ENCODE data around the gene P3H4.

- TF ChIP-seq CTCF (IDR thresholded peaks at IDR 0.05; ENCODE audit: insufficient read depth, low read length) (no peak), POLR2AphosphoS5 (IDR thresholded peaks at IDR 0.05; ENCODE audit: low read depth) (no peak), SPI1 (IDR thresholded peaks at IDR 0.05; ENCODE audit: borderline replicate concordance, low read depth) (no peak)
Observed at GRCh38 chr17:41782142-41782541, 29.6 kb downstream of the P3H4 start.

Data from HL-60 (cell line).